Tibial nerve (tissue), 4 donors: ENCODE measurements around the gene SPDL1. TPM values are rescaled to one million over a fixed set of nuclear protein-coding genes. Genes with fewer than 3 reads are reported as not detected.

Experiments used
- DNase-seq, 2 donors: peaks; one replicate each; pipeline ENCODE4 v3.0.0-alpha.2; 2019; ENCODE audit warnings: low spot score in 2 of 2
- H3K27ac ChIP-seq, 4 donors: fragments of 200-600 bp; sonication (generic) in 3 of 4; one replicate each; pipeline ENCODE4 v1.5.1; 2017 to 2019; ENCODE audit warnings: mild to moderate bottlenecking in 1 of 4
- H3K27me3 ChIP-seq, 2 donors: fragments of 200-600 bp; sonication (generic) in 1 of 2; one replicate each; pipeline versions ENCODE4 v1.5.1 to v1.6.0; 2017 to 2019
- H3K36me3 ChIP-seq, 3 donors: fragments of 200-600 bp; sonication (generic); one replicate each; pipeline ENCODE4 v1.5.1; 2018 to 2019
- H3K4me1 ChIP-seq, 4 donors: fragments of 200-600 bp; sonication (generic) in 3 of 4; one replicate each; pipeline ENCODE4 v1.5.1; 2017 to 2019
- H3K4me3 ChIP-seq, 4 donors: fragments of 200-600 bp; sonication (generic) in 3 of 4; one replicate each; pipeline ENCODE4 v1.5.1; 2017 to 2019; ENCODE audit warnings: mild to moderate bottlenecking in 1 of 4, moderate library complexity in 1 of 4
- H3K9me3 ChIP-seq, 4 donors: fragments of 200-600 bp; sonication (generic) in 3 of 4; one replicate each; pipeline ENCODE4 v1.5.1; 2017 to 2019
- CTCF ChIP-seq, 5 experiments: fragments of 200-600 bp in 3 of 5; fragments of 450-650 bp in 2 of 5; sonication (generic) in 3 of 5; IDR thresholded peaks; one replicate each; pipeline ENCODE4 v1.5.1; 2016 to 2019; ENCODE audit warnings: antibody characterized with exemption in 5 of 5, mild to moderate bottlenecking in 3 of 5, moderate library complexity in 2 of 5
- EP300 ChIP-seq, 2 donors: sonication (generic); formaldehyde crosslinking; IDR thresholded peaks; one replicate each; pipeline ENCODE4 v1.6.1; 2017; ENCODE audit warnings: antibody characterized with exemption in 2 of 2, mild to moderate bottlenecking in 1 of 2
- POLR2A ChIP-seq, 2 donors: fragments of 450-650 bp; IDR thresholded peaks; one replicate each; pipeline ENCODE4 v1.6.1; 2017; ENCODE audit warnings: antibody characterized with exemption in 2 of 2, mild to moderate bottlenecking in 2 of 2, moderate library complexity in 2 of 2
- WGBS, 2 donors: methylation state at CpG; one replicate each; pipeline ENCODE4 v1.1.5; 2018; 5-methylcytosine and 5-hydroxymethylcytosine counted together
- total RNA-seq, 4 donors: library from RNA; depleted of rRNA; stranded (reverse); fragments of >200 nt; gene quantifications; one replicate each; pipeline ENCODE4 v1.1.0, GENCODE V29; 2016

The SPDL1 gene
- total RNA-seq, 4 donors from 2014 or later: 8.1 to 15.6 (median 11.7) TPM

- DNase-seq: no peak
- H3K27me3 ChIP-seq: no peaks in the 10 kb centered on the region
- H3K4me3 ChIP-seq: no peak overlapping the region
- TF ChIP-seq CTCF (IDR thresholded peaks at IDR 0.05): peak in 1 of 5 experiments; percentile 17
- no peak for TF ChIP-seq POLR2A (IDR thresholded peaks at IDR 0.05)
- TF ChIP-seq EP300 (IDR thresholded peaks at IDR 0.05): no peak
- no peaks in the 10 kb centered on the region for H3K4me1 ChIP-seq
- no peaks in the 10 kb centered on the region for H3K36me3 ChIP-seq
- H3K27ac ChIP-seq: no peak overlapping the region
- no peaks in the 10 kb centered on the region for H3K9me3 ChIP-seq
- WGBS, 2 donors: 21 to 29% methylated on average over 1 of the region's 1 CpG
Observed at GRCh38 chr5:169548315-169548714, 35.3 kb upstream of the SPDL1 start.

GRCh38 chr5:169549453-169550100 is 34.0 kb upstream of the SPDL1 start:
- Histone ChIP-seq H3K36me3 (no peaks in the 10 kb centered on the region), H3K27ac (no peak overlapping the region), H3K4me1 (no peaks in the 10 kb centered on the region), H3K27me3 (no peaks in the 10 kb centered on the region), H3K4me3 (no peak overlapping the region), H3K9me3 (peaks cover 0 to 4% (median 0%) of the 10 kb centered on the region in 4 donors)
- WGBS, 2 donors: 61 to 64% methylated on average over 1 of the region's 1 CpG
- no peak for DNase-seq
- TF ChIP-seq CTCF (IDR thresholded peaks at IDR 0.05) (no peak), POLR2A (IDR thresholded peaks at IDR 0.05) (no peak), EP300 (IDR thresholded peaks at IDR 0.05) (no peak)

- DNase-seq: no peak
- Histone ChIP-seq H3K27ac (no peak overlapping the region), H3K4me3 (no peak overlapping the region), H3K36me3 (no peaks in the 10 kb centered on the region), H3K27me3 (no peaks in the 10 kb centered on the region), H3K4me1 (no peaks in the 10 kb centered on the region), H3K9me3 (peaks cover 0 to 4% (median 0%) of the 10 kb centered on the region in 4 donors)
- 31 to 35% methylated on average over 4 of the region's 4 CpGs for WGBS, 2 donors
- no peak for TF ChIP-seq CTCF (IDR thresholded peaks at IDR 0.05)
- TF ChIP-seq POLR2A (IDR thresholded peaks at IDR 0.05): no peak
- TF ChIP-seq EP300 (IDR thresholded peaks at IDR 0.05): no peak
Observed at GRCh38 chr5:169550227-169550626, 33.3 kb upstream of the SPDL1 start.

- WGBS, 2 donors: 86 to 94% methylated on average over 1 of the region's 1 CpG
- TF ChIP-seq POLR2A (IDR thresholded peaks at IDR 0.05): no peak
- TF ChIP-seq CTCF (IDR thresholded peaks at IDR 0.05): no peak
- no peak for TF ChIP-seq EP300 (IDR thresholded peaks at IDR 0.05)
- Histone ChIP-seq H3K4me3 (no peak overlapping the region), H3K36me3 (no peaks in the 10 kb centered on the region), H3K9me3 (peaks cover 0 to 4% (median 0%) of the 10 kb centered on the region in 4 donors), H3K4me1 (no peaks in the 10 kb centered on the region), H3K27me3 (no peaks in the 10 kb centered on the region), H3K27ac (no peak overlapping the region)
- no peak for DNase-seq
Observed at GRCh38 chr5:169551146-169551545, 32.4 kb upstream of the SPDL1 start.

GRCh38 chr5:169551696-169552095 is 31.9 kb upstream of the SPDL1 start:
- no peaks in the 10 kb centered on the region for H3K4me1 ChIP-seq
- 52 to 54% methylated on average over 4 of the region's 4 CpGs for WGBS, 2 donors
- no peaks in the 10 kb centered on the region for H3K27me3 ChIP-seq
- no peaks in the 10 kb centered on the region for H3K36me3 ChIP-seq
- H3K27ac ChIP-seq: no peak overlapping the region
- TF ChIP-seq EP300 (IDR thresholded peaks at IDR 0.05): no peak
- no peak for TF ChIP-seq CTCF (IDR thresholded peaks at IDR 0.05)
- no peak for TF ChIP-seq POLR2A (IDR thresholded peaks at IDR 0.05)
- H3K4me3 ChIP-seq: no peak overlapping the region
- no peak for DNase-seq
- peaks cover 0 to 4% (median 0%) of the 10 kb centered on the region in 4 donors for H3K9me3 ChIP-seq
